ENCODE measurements around the gene NPTXR.
"Not testable (repeated sequence)": the region's sequence is repeated elsewhere in the genome, so short reads cannot be mapped to it uniquely, and the experiment has no call there.

Gene NPTXR

DNA sequence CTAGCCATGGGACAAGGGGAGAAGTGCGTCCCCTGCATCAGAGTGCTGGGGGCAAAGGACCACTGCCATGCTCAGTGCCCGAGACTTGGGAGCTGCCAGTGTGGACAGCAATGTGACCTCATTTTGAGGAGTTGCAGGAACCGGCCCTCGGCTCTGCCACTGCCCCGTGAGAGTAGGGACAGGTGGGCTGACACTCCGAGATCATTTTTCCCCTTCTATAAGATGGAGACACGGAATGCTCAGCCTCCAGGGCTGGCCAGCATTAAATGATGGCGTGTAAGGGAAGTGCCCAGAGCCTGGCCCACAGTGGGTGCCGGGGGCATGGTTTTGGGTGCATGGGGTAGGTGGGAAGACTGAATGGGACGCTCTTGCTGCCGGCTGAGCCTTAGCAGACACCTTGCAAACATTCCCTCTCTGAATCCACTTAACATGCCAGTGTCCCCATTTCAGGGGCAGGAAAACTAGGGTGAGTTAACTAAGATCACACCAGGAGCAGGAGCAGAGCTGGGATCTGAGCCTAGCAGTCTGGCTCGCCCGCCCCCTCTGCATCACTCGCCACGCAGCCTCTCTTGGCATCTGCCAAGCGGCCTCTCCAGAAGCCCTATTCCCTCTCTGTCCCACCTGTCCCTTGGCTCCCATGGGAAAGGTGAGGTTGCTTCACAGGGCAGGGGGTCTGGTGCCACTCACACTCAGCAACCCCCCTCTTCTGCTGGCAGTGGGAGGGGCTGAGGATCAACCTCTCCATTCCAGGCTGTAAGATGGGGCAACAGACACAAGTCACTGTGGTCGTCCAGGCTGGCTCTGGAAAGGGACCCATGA is 13.6 kb downstream of the NPTXR start:
- no peak for DNase-seq

- DNase-seq = no peak
Measured at GRCh38 chr22:38829485-38829884, 14.3 kb downstream of the NPTXR start.

DNA sequence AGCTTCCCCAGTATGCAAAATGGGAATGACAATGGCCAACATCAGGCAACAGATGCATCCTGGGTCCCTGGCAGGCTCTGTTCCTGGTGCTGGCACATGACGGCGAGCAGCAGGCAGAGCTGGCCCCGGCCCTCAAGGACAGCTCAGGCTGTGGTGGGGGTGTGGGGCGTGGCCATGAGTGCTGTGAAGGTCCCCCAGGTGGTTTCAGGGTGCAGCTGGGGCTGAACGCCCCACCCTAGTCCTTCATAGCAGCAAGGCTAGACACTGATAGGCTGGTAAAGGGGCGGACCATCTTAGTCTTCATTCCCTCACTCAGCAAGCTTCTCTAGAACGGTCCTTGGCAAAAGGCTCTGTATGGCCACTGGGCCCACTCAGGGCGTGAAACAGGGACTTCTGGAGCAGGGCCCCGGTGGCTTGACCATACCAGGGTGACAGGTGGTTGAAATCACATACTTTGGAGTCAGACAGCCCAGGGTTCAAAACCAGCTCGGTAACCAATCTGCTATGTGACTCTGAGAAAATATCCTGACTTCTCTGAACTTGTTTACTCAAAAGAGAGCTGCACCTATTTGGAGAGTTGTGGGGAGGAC is 15.1 kb downstream of the NPTXR start:
- no peak for DNase-seq

- no peak for DNase-seq
Measured at GRCh38 chr22:38828191-38828590, 15.6 kb downstream of the NPTXR start.

GRCh38 chr22:38827510-38827909 is 16.3 kb downstream of the NPTXR start:
- DNase-seq = no peak

DNA sequence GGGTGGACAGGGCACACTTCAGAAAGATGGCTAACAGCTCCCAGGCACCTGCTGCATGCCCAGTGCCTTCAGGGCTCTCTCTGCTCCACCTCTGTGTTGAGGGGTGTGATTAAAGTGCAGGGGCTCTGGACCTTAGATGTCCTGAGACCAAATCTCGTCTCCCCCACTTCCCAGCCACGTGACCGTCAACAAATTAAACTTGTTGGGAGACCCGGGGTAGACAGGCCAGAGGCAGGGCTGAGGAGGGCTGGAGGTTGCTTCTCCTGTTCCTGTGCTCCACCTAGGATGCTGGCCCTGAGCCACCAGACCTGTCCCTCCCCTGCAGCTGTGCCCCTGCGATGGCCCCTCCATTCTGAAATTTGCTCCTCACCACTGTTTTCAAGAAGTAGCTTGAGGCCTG is 17.0 kb downstream of the NPTXR start:
- no peak for DNase-seq

DNA sequence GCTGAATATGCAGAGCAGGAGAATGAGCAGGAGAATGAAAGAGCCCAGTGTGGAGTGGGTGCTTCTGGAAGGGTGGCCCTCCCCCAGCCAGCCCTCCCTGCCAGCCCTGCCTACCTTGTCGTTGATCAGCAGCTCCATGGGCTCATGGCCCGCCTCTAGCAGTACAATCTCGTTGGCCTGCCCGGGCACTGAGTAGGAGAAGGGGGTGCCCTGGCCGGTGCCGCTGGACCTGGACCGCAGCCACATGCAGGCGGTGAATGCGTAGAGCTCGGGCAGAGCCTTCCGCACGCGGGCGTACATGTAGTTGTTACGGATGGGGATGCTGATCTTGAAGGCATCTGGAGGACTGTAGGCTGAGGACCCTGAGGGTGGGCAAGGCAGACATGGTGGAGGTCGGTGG is 17.4 kb downstream of the NPTXR start:
- DNase-seq = no peak

DNA sequence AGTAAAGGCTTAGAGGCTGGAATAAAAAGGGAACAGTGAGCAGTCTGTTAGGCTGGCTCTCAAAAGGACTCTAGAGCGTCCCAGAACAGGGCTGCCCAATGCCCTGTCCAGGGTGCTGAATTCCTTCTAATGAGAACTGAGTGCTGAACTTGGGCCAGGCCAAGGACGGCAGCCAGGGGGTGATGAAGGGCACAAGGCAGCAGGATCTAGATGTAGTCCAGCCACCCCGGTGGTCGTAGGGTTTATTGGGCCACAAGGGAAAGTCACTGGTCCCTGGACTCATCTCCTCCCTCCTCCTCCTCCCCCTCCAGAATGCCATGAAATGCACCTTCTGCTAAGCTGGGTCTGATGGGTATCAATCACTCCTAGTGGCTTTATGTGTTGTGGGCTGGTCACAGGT is 19.2 kb downstream of the NPTXR start:
- peak; percentile 48 for DNase-seq

DNA sequence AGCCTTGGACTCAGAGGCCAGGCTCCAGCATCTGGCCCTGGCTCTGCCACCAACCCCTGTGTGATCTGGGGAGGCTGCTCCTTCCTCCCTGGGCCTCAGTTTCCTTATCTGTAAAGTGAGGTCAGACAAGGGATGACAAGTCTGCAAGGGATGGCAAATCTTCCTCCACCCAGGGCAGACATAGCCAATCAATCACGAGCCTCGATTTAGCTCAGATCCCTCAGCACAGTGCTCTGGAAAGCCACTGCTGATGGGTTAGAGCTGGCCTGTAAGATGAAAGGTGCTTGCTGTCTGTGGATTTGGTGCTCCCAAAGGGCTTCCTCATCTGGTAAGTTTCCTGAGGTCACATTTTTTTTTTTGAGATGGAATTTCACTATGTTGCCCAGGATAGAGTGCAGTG is 20.2 kb downstream of the NPTXR start:
- DNase-seq = no peak

GRCh38 chr22:38823076-38823475 is 20.8 kb downstream of the NPTXR start:
- DNase-seq = no peak

DNA sequence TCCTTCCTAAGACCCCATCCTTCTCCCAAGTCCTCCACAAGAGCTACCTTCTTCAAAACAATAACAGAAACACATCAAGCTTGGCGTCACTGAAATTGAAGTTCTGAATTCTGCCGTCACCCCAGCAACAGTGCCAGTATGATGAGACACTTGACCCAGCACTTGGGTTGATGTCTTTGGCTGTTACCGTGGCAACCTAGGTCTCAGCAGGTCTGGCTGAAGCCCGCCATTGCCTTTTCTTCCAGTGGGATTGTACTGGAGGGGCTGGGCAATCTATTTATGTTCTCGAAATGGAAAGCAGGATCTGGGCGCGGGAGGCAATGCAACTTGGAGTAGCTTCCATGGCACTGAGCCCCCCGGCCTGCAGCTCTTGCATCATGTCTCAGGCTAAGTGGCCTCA is 23.8 kb downstream of the NPTXR start:
- no peak for DNase-seq

- no peak for DNase-seq
Measured at GRCh38 chr22:38819387-38819940, 24.4 kb downstream of the NPTXR start.

- DNase-seq = no peak
Measured at GRCh38 chr22:38817196-38817595, 26.6 kb downstream of the NPTXR start.

GRCh38 chr22:38815842-38816241 is 28.0 kb downstream of the NPTXR start:
- DNase-seq = no peak

- DNase-seq = no peak
Measured at GRCh38 chr22:38811241-38811640, 32.6 kb downstream of the NPTXR start.

- DNase-seq = not testable (repeated sequence)
Measured at GRCh38 chr22:38805041-38805593, 38.7 kb downstream of the NPTXR start.

- no peak for DNase-seq
Measured at GRCh38 chr22:38802671-38803121, 41.1 kb downstream of the NPTXR start.

DNA sequence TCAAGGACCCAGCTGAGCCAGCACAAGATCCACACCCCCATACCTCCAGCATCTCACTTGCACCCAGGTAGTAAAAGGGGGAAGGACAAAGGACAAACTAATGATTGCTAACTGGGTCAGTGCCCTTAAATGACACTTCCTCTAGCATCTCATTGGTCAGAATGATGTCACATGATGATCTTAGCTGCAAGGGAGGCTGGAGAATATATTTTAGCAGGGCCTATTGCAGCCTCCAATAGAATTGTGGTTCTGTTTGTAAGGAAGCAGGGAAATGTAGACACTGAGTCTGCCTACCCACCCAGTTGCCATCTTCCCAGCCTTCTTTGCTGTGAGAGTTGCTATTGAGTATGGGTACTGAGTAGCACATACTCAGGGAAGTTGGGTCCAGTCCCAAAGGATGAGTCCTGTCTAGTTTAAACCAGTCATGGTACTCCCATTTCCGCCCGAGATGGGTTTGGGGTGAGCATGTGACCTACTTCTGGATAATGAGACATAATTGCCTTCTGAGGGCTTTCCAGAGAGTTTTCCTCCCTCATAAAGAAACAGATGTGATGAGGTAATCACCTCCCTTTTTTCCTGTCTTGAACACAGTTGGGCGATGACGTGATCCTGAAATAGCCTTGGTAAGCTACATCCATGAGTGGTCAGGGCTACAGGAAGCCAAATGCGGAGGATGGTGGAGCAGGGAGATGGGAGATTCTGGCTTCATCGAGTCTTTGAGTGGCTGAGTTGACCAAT is 44.4 kb downstream of the NPTXR start:
- no peak for DNase-seq

GRCh38 chr22:38798496-38798895 is 45.3 kb downstream of the NPTXR start:
- DNase-seq = no peak

DNA sequence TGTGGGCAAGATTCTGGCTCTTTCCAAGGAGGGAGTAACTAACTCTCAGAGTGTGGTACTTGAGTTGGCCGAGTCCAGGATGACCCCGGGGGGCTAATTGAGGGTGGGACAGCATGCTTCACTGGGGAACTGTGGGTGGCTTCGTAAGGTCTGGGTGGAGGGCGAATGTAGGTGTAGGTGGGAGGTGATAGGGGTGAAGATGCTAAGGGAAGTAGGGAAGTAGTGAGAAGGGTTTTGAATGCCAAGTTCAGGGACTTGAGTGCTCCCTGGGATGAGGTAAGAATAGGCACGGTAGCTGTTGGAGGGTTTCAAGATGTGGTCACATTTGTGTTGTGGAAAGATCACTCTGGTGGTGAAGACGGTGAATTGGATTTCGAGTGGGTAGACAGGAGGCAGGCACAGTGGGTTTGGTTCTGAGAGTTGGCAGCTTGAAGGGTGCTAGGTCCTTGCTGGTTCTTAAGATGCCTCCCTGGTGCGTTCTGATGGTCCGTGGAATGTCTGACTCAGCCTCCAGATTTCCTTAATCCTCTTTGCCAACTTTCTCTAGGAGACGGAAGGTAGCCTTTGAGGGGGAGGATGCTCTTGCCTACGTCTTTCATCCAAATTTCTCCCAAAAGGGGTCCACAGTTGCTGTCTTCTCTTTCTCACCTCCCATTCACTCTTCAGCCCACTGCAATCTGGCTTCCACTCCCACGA is 47.4 kb downstream of the NPTXR start:
- no peak for DNase-seq

- no peak for DNase-seq
Measured at GRCh38 chr22:38795569-38795968, 48.3 kb downstream of the NPTXR start.

DNA sequence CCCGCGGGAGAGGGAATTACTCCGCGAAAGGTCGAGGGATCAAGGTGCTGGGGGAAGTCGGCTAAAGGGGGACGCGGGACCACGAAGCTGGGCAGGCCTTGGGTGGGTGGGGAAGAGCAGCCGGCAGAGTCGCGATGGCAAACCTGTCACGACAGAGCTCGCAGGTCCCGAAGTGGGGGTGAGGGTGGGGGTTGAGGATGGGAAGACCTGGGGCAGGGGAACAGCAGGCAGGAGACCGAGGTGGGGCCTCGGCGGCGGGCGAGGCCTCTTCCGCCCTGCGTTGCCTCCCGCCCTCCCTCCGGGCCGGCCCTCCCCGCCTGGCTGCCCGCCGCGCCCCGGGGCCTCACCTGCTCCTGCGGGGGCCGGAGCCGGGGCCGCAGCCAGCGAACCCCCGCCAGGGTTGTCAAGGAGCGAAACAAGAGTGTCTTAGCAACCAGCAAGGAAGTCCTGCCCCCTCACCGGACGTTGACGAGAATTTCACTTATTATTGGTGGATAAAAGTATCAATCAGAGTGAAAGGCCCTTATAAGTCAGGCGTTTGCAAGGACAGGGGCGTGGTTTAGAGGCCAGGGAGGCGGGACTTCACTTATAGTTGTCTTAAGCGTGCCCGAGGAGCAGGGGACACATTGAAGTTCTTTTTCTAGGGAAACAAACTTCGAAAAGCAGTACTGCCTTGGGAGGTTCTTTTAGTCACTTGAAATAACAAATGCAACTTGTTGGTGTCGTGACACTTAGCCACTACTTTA is 49.9 kb downstream of the NPTXR start, which contains the start of gene DNAL4:
TSS of gene DNAL4 (minus strand) at position 423 of the 746 bp plus-strand sequence. CDS start 11,412 bp downstream, outside the sequence.
- peak; percentile 91 for DNase-seq
